Neural cell (in vitro differentiated cells): ENCODE data around the gene RANGRF. TPM values are rescaled to one million over a fixed set of nuclear protein-coding genes. Genes with fewer than 3 reads are reported as not detected.

Experiments
- H2AFZ ChIP-seq: fragments of 200-600, 300-800 bp; sonication (generic), shearing (Covaris generic); 2 replicates; pipeline ENCODE4 v1.6.0; 2014; ENCODE audit warnings: low read depth, mild to moderate bottlenecking, antibody characterized with exemption, low read length, moderate library complexity
- H3F3A ChIP-seq: fragments of 200-600 bp; shearing (Covaris generic); 2 replicates; pipeline ENCODE4 v1.6.1; 2016; ENCODE audit warnings: mild to moderate bottlenecking, moderate library complexity, mixed read lengths, antibody characterized with exemption, low read length; ENCODE audit not compliant: insufficient read depth, poor library complexity, severe bottlenecking
- H3K27ac ChIP-seq: fragments of 200-600, 300-800 bp; sonication (generic), shearing (Covaris generic); 2 replicates; pipeline ENCODE4 v1.5.1; 2014; ENCODE audit warnings: mild to moderate bottlenecking, low read length, moderate library complexity
- H3K27me3 ChIP-seq: fragments of 300-800, 200-600 bp; sonication (generic), shearing (Covaris generic); 2 replicates; pipeline ENCODE4 v1.6.0; 2014; ENCODE audit warnings: mild to moderate bottlenecking, low read depth, low read length, moderate library complexity; ENCODE audit not compliant: insufficient read depth
- H3K36me3 ChIP-seq: fragments of 300-800, 200-600 bp; sonication (generic), shearing (Covaris generic); 2 replicates; pipeline ENCODE4 v1.5.1; 2014; ENCODE audit warnings: mild to moderate bottlenecking, antibody characterized with exemption, low read length, moderate library complexity; ENCODE audit not compliant: insufficient read depth
- H3K4me2 ChIP-seq: fragments of 300-800, 200-600 bp; sonication (generic), shearing (Covaris generic); 2 replicates; pipeline ENCODE4 v1.6.0; 2014; ENCODE audit warnings: mild to moderate bottlenecking, low read length
- H3K4me3 ChIP-seq: fragments of 300-800, 200-600 bp; sonication (generic), shearing (Covaris generic); 2 replicates; pipeline ENCODE4 v1.5.1; 2014; ENCODE audit warnings: mild to moderate bottlenecking, low read length, moderate library complexity
- H3K79me2 ChIP-seq: fragments of 200-600 bp; shearing (Covaris generic); replicated peaks from 2 replicates; pipeline ENCODE4 v1.6.0; 2014; ENCODE audit warnings: mild to moderate bottlenecking, low read length, moderate library complexity; ENCODE audit not compliant: insufficient read depth
- H3K9ac ChIP-seq: fragments of 300-800, 200-600 bp; sonication (generic), shearing (Covaris generic); 2 replicates; pipeline ENCODE4 v1.6.1; 2016; ENCODE audit warnings: mild to moderate bottlenecking, low read length, mixed read lengths
- H3K9me2 ChIP-seq: fragments of 200-600 bp; shearing (Covaris generic); 2 replicates; pipeline ENCODE4 v1.6.1; 2016; ENCODE audit warnings: mild to moderate bottlenecking, low read length, mixed read lengths; ENCODE audit not compliant: insufficient read depth
- H3K9me3 ChIP-seq: fragments of 200-600, 300-800 bp; sonication (generic), shearing (Covaris generic); 2 replicates; pipeline ENCODE4 v1.6.1; 2016; ENCODE audit warnings: mild to moderate bottlenecking, mixed run types, low read length, moderate library complexity, mixed read lengths
- H4K20me1 ChIP-seq: fragments of 200-600 bp; shearing (Covaris generic); 2 replicates; pipeline ENCODE4 v1.6.1; 2016; ENCODE audit warnings: mild to moderate bottlenecking, mixed run types; ENCODE audit not compliant: insufficient read depth
- EP300 ChIP-seq: fragments of 450-650 bp; conservative IDR thresholded peaks from 2 replicates; pipeline ENCODE4 v1.6.1; 2014; ENCODE audit warnings: antibody characterized with exemption, mild to moderate bottlenecking, moderate library complexity; ENCODE audit not compliant: poor library complexity, severe bottlenecking
- EZH2 ChIP-seq: fragments of 200-600, 300-800 bp; shearing (Covaris generic), sonication (generic); IDR thresholded peaks from 2 replicates; pipeline ENCODE4 v1.6.1; 2014; ENCODE audit warnings: antibody characterized with exemption, low read length, borderline replicate concordance, mild to moderate bottlenecking; ENCODE audit not compliant: insufficient read depth, poor library complexity, severe bottlenecking
- MXI1 ChIP-seq: fragments of 450-650 bp; conservative IDR thresholded peaks from 2 replicates; pipeline ENCODE4 v1.6.1; 2014; ENCODE audit warnings: antibody characterized with exemption, mild to moderate bottlenecking; ENCODE audit not compliant: poor library complexity, severe bottlenecking
- POLR2AphosphoS5 ChIP-seq: IDR thresholded peaks from 2 replicates; pipeline ENCODE4 v1.6.1; 2012
- RAD21 ChIP-seq: fragments of 450-650 bp; conservative IDR thresholded peaks from 2 replicates; pipeline ENCODE4 v1.6.1; 2014; ENCODE audit warnings: antibody characterized with exemption, mild to moderate bottlenecking, moderate library complexity
- SMC3 ChIP-seq: fragments of 450-650 bp; conservative IDR thresholded peaks from 2 replicates; pipeline ENCODE4 v1.6.1; 2014; ENCODE audit warnings: antibody characterized with exemption, mild to moderate bottlenecking, moderate library complexity; ENCODE audit not compliant: poor library complexity
- TAF1 ChIP-seq: IDR thresholded peaks from 2 replicates; pipeline ENCODE4 v1.6.1; 2012; ENCODE audit warnings: low read depth
- polyA plus RNA-seq: library from polyadenylated mRNA; depleted of rRNA; stranded (reverse); fragments of >200 nt; gene quantifications from 2 replicates; pipeline ENCODE4 v1.2.3, GENCODE V29; 2014
- TF ChIP-seq, protein P1 (sequence below): IDR thresholded peaks from 2 replicates; pipeline ENCODE4 v1.6.1; 2012; ENCODE audit warnings: borderline replicate concordance
- TF ChIP-seq, protein P2 (sequence below): fragments of 450-650 bp; IDR thresholded peaks from 2 replicates; pipeline ENCODE4 v1.5.1; 2014; ENCODE audit warnings: antibody characterized with exemption, mild to moderate bottlenecking, moderate library complexity; ENCODE audit not compliant: poor library complexity, severe bottlenecking

RANGRF gene
- polyA plus RNA-seq, 1 donor from 2014 or later = 20.9 TPM

DNA sequence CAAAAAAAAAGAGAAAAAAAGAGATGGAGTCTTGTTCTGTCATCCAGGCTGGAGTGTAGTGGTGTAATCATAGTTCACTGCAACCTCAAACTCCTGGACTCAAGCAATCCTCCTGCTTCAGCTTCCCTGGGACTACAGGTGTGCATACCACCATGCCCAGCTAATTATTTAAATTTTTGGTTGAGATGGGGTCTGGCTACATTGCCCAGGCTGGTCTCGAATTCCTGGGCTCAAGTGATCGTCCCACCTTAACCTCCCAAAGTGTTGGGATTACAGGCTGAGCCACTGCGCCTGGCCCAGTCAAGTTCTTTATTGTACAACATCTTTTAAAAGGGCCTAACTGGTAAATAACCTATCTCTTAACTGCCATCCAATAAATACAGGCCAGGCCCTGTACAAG lies 6.1 kb upstream of the RANGRF start:
- Histone ChIP-seq H3K27me3 (no peaks in the 10 kb centered on the region), H3K9ac (no peak overlapping the region), H3K9me2 (no peaks in the 10 kb centered on the region), H3K27ac (no peak overlapping the region), H3K9me3 (no peaks in the 10 kb centered on the region), H3K79me2 (no peaks in the 10 kb centered on the region), H2AFZ (no peak overlapping the region), H4K20me1 (no peaks in the 10 kb centered on the region), H3F3A (no peaks in the 10 kb centered on the region), H3K4me3 (no peak overlapping the region), H3K36me3 (no peaks in the 10 kb centered on the region), H3K4me2 (no peak overlapping the region)
- TF ChIP-seq, protein P1, sequence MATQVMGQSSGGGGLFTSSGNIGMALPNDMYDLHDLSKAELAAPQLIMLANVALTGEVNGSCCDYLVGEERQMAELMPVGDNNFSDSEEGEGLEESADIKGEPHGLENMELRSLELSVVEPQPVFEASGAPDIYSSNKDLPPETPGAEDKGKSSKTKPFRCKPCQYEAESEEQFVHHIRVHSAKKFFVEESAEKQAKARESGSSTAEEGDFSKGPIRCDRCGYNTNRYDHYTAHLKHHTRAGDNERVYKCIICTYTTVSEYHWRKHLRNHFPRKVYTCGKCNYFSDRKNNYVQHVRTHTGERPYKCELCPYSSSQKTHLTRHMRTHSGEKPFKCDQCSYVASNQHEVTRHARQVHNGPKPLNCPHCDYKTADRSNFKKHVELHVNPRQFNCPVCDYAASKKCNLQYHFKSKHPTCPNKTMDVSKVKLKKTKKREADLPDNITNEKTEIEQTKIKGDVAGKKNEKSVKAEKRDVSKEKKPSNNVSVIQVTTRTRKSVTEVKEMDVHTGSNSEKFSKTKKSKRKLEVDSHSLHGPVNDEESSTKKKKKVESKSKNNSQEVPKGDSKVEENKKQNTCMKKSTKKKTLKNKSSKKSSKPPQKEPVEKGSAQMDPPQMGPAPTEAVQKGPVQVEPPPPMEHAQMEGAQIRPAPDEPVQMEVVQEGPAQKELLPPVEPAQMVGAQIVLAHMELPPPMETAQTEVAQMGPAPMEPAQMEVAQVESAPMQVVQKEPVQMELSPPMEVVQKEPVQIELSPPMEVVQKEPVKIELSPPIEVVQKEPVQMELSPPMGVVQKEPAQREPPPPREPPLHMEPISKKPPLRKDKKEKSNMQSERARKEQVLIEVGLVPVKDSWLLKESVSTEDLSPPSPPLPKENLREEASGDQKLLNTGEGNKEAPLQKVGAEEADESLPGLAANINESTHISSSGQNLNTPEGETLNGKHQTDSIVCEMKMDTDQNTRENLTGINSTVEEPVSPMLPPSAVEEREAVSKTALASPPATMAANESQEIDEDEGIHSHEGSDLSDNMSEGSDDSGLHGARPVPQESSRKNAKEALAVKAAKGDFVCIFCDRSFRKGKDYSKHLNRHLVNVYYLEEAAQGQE = no peak
- TF ChIP-seq RAD21 = no peak

DNA sequence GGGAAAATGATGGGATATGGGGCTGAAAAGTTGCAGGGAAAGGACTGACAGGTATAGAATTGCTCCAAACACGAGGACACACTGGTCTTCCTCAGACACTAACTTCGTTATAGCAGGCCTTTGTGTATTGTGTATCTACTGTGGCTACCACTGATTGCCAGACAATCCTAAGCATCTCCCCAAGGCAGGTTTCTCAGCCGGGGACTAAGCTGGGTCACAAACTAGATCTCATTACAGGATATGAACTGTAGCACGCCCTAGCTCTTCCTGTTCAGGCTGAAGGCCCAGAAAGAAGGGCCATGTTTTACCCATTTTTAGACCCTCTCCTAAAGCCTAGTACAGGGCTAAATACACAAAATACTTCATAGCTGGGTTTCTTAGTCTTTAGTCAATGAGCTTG lies 5.1 kb upstream of the RANGRF start:
- no peak overlapping the region for H3K4me2 ChIP-seq
- no peaks in the 10 kb centered on the region for H3K9me2 ChIP-seq
- no peak overlapping the region for H3K27ac ChIP-seq
- no peaks in the 10 kb centered on the region for H3K27me3 ChIP-seq
- no peaks in the 10 kb centered on the region for H3K36me3 ChIP-seq
- H3K9me3 ChIP-seq = no peaks in the 10 kb centered on the region
- no peak for TF ChIP-seq RAD21
- TF ChIP-seq SMC3 = no peak
- no peak for TF ChIP-seq TAF1
- no peak for TF ChIP-seq POLR2AphosphoS5
- TF ChIP-seq, protein P2, sequence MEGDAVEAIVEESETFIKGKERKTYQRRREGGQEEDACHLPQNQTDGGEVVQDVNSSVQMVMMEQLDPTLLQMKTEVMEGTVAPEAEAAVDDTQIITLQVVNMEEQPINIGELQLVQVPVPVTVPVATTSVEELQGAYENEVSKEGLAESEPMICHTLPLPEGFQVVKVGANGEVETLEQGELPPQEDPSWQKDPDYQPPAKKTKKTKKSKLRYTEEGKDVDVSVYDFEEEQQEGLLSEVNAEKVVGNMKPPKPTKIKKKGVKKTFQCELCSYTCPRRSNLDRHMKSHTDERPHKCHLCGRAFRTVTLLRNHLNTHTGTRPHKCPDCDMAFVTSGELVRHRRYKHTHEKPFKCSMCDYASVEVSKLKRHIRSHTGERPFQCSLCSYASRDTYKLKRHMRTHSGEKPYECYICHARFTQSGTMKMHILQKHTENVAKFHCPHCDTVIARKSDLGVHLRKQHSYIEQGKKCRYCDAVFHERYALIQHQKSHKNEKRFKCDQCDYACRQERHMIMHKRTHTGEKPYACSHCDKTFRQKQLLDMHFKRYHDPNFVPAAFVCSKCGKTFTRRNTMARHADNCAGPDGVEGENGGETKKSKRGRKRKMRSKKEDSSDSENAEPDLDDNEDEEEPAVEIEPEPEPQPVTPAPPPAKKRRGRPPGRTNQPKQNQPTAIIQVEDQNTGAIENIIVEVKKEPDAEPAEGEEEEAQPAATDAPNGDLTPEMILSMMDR = no peak
- TF ChIP-seq MXI1 = no peak
- no peak for TF ChIP-seq EP300
- H3K79me2 ChIP-seq = no peaks in the 10 kb centered on the region
- H3F3A ChIP-seq = no peaks in the 10 kb centered on the region
- H3K4me3 ChIP-seq = no peak overlapping the region
- no peaks in the 10 kb centered on the region for H4K20me1 ChIP-seq
- no peak overlapping the region for H2AFZ ChIP-seq
- no peak overlapping the region for H3K9ac ChIP-seq

DNA sequence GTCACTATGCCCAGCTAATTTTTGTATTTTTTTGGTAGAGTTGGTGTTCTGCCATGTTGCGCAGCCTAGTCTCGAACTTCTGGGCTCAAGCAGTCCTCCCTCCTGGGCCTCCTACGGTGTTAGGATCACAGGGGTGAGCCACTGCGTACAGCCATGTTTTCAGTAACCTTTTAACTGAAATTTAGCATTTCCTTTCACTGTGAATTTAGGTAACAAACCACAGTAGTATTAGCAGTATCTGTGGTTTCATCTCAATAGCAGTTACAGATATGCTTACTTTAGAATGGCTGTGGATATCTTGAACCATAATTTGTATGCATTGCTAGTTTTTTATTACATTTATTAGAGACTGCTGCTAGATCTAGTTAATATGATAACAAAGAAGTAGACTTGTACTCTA lies 4.3 kb upstream of the RANGRF start:
- Histone ChIP-seq H3K9me3 (no peaks in the 10 kb centered on the region), H3K36me3 (no peaks in the 10 kb centered on the region), H3K79me2 (no peaks in the 10 kb centered on the region), H3K4me2 (no peak overlapping the region), H3K27ac (no peak overlapping the region), H3K9ac (no peak overlapping the region), H3K9me2 (no peaks in the 10 kb centered on the region), H3F3A (no peaks in the 10 kb centered on the region), H3K4me3 (no peak overlapping the region), H2AFZ (no peak overlapping the region), H3K27me3 (no peaks in the 10 kb centered on the region), H4K20me1 (no peaks in the 10 kb centered on the region)
- no peak for TF ChIP-seq RAD21
- TF ChIP-seq EP300 = no peak
- TF ChIP-seq, protein P1 = no peak
- TF ChIP-seq, protein P2 = no peak
- no peak for TF ChIP-seq TAF1
- no peak for TF ChIP-seq MXI1
- TF ChIP-seq POLR2AphosphoS5 = no peak
- no peak for TF ChIP-seq EZH2
